Putamen (tissue), 1 donor: ENCODE measurements around the gene KIAA1671.
A peak's percentile ranks its signal among the peaks of the same experiment; 100 is the strongest.

Experiments
- DNase-seq: peaks from one replicate; pipeline ENCODE4 v3.0.0-alpha.2; 2016; ENCODE audit warnings: low spot score

The KIAA1671 gene

DNA sequence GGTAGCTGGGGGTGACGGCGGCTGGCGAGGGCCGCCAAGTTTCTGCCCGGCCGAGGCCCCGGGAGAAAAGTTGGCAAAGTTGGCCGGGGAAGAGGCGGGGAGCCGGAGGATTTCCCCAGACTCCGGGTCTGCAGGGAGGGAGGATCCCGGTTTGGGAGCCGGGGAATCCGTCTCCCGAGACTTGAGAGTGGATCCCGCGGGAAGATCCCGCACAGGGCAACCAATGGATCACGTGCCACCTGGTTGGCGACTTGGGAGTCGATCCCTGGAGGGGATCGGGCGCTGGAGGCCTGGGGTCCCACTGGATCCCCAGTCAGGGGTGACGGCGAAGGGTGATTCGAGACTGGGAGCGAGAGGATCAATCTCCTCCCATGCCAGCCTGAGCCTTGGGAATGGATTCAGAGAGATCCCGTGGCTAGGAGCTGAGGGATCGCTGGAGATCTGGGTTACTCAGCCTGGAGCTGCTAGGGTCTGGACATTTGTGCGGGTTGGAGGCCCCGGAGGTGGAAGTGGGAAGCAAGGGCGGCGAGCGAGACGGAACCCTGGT, 394 bp downstream of the KIAA1671 start:
- DNase-seq, result peak; percentile 37

- DNase-seq, result no peak
These were observed 1.0 kb downstream of the KIAA1671 start for GRCh38 chr22:24953384-24954113.

DNA sequence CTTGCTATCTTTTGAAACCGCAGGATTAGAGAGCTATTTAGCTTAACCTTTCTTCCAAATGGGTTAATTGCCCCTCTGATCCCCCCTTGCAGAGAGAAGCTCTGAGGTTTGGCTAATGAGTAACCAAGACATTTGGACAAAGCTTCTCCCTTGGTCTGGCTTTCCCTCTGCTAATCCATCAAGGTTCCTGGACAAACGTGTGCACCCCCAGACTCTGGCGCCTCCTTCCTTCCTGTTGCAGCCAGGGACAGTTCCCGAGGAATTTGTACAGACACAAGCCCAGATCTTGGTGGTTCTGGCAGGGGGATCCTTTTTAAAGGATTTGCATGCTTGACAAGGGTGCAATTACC, 1.6 kb downstream of the KIAA1671 start:
- DNase-seq, result no peak

DNA sequence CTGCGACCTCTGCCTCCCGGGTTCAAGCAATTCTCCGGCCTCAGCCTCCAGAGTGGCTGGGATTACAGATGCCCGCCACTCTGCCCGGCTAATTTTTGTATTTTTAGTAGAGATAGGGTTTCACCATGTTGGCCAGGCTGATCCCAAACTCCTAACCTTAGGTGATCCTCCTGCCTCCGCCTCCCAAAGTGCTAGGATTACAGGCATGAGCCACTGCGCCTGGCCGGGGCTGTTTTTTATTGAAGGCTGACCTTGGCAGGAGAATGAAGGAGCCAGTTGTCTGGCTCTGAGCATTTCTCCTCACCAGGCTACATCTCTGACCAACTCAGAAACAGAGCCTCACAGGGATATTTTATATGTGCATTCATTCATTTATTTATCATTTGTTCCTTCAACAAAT, 2.3 kb downstream of the KIAA1671 start:
- DNase-seq, result no peak

GRCh38 chr22:24957043-24957442, 4.5 kb downstream of the KIAA1671 start:
- no peak for DNase-seq

DNA sequence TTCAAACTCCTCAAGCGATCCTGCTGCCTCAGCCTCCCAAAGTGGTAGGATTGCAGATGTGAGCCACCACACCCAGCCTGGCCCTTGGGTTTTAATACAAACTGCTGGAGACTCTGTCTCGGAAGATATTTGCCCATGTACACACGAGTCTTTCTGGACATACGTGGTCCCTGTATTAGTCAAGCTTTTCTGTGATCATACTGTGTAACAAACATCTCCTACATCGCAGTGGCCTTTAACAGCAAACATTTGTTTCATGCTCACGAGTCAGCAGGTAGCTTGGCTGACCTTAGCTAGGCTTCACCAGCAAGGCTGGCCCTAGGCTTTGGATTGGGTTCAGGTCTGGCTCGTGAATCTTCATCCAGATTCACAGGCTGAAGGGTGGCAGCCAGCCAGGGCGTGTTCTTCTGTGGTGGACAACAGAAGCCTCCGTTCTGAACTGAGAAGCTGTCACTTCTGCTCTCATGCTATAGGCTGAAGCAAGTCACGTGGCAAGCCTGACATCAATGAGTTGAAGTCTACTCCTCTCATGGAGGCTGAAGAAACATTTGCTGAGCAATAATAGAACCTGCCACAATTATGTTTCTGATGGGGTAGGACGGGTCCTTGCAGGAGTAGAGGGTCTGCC, 8.8 kb downstream of the KIAA1671 start:
- DNase-seq, result no peak

DNA sequence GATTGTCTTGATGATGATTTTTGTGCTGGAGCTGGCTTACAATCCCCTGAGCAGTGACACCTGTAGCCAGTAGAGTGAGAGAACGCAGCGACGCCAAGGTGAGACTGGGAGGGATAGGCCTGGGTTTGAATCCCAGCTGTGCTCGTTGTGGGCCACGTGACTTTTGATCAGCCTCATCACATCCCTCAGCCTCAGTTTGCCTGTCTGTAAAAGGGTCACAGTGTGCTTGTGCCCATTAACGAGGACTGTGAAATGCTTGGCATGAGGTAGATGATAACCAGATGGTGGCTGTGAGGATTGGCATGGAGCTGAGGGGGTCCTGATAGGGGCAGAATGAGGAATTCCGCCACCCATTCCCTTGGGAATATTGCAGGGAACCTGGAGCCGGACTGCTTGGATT, 9.6 kb downstream of the KIAA1671 start:
- DNase-seq, result no peak

DNA sequence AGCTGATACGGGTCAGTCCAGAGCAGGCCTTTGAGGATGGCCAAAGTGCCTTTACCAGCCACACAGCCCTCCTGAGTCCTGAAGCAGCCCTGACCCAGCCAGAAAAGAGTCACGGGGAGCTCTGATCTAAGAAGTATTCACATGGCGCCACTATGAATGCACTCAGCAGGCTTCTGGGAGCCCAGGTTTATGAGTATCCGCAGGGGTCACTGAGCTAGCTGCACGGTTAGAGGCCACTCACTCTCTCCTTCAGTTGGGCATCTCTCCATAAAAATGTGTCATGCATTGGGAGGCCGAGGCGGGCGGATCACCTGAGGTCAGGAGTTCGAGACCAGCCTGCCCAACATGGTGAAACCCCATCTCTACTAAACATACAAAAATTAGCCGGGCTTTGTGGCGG, 10.3 kb downstream of the KIAA1671 start:
- no peak for DNase-seq

GRCh38 chr22:24964441-24964840, 11.9 kb downstream of the KIAA1671 start:
- no peak for DNase-seq

DNA sequence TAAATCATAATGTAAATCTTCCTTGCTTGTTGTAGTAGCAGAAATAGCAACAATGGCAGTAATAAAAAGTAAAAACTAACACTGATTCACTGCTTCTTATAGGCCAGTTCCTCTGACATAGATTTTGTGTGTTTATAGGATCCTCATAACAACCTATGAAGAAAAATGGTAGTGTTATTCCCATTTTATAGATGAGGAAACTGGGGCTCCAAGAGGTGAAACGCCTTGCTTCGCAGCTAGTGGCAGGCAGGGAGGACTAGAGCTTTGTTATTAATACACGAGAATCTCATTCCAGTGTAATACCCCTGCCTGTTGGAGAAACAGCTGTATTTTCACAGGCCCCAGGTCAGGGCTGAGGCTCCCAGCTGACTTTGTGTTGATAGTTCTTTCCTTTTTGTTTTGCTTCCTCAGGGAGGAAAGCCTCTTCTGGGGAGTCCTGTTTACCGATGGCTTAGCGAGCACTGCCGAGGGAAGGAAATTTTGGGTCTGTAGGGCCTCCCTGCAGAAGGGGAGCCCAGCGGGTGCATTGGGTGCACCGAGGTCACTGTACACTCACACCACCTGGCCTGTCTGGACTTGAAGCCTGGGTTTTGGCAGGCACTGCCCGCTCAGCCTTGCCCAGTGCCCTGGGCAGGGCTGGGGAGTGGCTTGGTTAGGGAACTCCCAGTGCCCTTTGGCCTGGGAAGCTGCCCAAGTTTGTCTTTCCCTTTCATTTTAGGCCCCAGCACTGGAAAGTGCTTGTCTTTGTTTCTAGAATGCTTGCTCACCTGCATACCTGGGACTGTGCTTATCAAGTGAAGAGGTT, 13.5 kb downstream of the KIAA1671 start:
- no peak for DNase-seq

GRCh38 chr22:24968066-24968561, 15.6 kb downstream of the KIAA1671 start:
- no peak for DNase-seq

DNA sequence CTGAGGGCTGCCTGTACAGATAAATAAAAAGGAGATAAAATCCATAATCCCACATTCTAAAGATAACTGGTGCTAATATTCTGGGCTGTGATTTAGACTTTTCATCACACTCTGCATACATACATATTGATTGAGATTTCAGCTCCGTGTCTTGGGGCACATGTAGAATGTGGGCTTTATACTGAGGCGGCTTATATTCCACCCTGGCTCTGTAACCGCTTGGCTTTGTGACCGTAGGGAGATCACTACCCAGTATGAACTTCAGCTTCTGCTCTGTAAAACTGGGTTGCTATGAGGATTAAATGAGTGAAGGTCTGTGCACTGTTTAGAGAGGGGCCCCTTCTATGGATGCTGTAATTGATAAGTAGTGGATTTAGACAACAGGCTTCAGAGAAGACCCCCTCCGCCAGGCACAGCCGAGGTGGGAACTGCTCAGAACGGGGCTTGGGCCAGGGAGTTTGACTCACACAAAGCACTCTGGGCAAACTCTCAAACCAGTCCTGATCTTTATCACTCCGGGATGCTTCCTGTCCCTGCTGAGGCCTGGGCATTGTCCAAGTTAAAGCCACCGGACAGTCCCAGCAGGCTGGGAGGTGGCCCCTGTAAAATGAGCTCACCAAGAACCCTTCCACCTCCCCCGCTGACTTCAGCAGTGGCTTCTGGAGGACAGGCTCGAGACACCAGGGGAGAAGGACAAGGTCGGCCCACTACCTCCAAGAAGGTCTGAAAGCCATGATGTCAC, 17.2 kb downstream of the KIAA1671 start:
- no peak for DNase-seq

- DNase-seq, result no peak
These were observed 19.9 kb downstream of the KIAA1671 start for GRCh38 chr22:24972369-24972768.

DNA sequence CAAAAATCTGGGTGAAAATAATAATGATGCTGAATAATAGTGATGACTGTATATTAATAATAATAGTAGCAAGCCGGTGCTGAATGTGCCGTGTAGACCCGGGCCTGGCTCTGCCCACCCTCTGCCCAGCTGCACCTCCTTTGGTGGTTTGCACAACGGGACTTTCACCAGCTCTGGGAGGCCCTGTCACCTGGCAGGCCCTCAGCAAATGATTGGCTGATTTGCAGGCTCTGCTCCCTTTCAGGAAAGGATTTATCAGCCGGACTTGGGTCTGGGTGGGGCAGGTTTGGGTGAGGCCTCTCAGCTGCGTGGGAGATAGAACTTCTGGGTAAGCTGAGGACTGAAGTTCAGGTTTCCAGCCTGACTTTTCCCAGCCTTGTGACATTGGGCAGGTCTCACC, 21.4 kb downstream of the KIAA1671 start:
- no peak for DNase-seq

DNA sequence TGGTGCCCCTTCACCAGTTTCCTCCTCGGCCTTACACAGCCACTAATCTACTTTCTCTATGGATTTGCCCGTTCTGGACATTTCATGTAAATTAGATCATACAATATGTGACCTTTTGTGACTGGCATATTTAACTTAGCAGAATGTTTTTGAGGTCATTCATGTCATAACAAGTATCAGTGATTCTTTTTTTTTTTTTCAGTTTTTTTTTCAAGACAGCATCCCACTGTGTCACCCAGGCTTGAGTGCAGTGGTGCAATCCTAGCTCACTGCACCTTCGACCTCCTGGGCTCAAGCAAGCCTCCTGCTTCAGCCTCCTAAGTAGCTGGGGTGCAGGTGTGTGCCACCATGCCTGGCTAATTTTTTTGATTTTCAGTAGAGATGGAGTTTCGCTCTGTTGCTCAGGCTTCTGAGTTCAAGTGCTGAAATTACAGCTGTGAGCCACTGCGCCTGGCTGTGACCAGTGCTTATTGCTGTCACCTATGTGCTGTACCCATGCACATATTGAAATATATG, 22.7 kb downstream of the KIAA1671 start:
- no peak for DNase-seq

- no peak for DNase-seq
These were observed 23.4 kb downstream of the KIAA1671 start for GRCh38 chr22:24975813-24976341.

GRCh38 chr22:24976442-24977218, 24.1 kb downstream of the KIAA1671 start:
- no peak for DNase-seq

DNA sequence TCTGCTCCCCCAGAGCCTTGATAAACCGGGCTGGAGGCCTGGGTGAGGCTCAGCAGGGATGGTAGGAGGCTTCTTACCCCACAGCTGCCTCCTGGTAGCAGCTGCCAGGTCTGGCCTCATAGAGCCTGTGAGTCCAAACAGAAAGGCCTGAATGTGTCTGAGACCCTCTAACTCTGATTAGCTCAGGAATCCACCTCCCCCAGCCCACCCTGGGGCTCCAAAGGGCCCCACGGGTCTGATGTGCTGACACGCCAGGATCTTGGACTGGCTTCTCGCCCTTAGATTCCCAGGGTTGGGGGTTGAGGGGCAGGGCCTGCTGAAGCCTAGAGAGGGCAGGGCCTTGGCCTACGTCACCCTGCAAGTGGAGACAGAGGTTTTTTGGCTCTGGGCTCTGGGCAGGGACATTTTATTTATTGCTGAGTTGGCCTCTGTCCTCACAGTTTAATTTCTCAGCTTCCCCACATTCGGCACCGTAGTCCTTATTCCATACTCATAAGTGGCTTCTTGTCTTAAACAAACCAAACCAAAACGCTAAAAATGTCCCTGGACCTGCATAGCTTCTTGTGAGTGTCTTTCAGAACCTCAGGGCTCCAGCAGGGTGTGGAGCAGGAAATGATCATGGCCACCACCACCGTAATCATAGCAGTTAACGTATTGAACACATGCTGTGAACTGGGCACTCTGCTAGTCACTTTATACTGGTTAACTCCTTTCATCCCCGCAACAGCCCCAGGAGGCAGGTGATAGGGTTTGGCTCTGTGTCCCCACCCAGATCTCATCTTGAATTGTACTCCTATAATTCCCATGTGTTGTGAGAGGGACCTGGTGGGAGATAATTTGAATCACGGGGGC, 25.1 kb downstream of the KIAA1671 start:
- DNase-seq, result no peak

- no peak for DNase-seq
These were observed 25.8 kb downstream of the KIAA1671 start for GRCh38 chr22:24978308-24978707.

GRCh38 chr22:24981066-24981465, 28.6 kb downstream of the KIAA1671 start:
- no peak for DNase-seq
